Inferior parietal cortex (tissue), 1 donor: Measurements from ENCODE around the gene MUC6.

Experiments
- DNase-seq: peaks from one replicate; pipeline ENCODE4 v3.0.0-alpha.2; 2016; ENCODE audit errors: extremely low spot score

MUC6 gene

DNA sequence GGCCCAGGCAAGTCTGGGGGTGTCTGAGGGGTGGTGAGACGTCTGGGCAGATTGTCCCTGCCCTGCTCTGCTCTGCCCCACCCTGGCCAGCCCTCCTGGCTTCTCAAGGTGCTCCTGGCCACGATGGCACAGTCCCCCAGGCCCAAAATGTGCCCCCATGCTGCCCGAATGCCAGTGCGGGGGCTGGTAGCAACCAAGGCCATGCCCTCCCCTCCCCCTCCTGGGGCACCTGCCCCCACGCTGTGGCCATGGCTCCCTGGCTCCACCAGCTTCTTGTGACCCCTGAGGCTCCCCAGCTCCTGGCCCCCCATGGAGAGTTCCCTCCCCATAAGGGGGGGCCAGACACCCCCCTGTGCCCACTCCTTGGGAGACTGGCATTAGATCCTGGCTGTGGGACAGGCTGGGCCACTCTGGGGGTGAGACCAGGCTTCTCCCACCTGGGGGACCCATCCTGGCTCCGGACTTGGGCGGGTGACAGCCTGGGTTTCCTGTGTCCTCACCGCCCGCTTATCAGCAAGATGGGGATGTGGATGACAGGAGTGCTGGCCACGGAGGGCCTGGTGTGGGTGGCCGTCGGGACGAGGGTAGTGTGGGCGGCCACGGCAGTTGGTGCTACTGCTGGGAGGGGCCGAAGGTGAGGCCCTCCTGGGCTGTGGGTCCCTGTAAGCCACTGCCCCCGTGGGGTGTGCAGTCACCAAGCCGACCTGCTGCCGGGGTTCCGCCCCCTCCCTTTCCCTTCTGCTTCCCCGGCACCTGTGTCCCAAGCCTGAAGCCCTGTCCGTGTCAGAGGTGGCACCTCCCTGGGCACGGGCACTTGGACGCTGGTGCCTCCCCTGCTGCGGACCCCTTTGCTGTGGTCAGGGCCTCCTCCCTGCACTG is 15.9 kb upstream of the MUC6 start:
- no peak for DNase-seq

DNA sequence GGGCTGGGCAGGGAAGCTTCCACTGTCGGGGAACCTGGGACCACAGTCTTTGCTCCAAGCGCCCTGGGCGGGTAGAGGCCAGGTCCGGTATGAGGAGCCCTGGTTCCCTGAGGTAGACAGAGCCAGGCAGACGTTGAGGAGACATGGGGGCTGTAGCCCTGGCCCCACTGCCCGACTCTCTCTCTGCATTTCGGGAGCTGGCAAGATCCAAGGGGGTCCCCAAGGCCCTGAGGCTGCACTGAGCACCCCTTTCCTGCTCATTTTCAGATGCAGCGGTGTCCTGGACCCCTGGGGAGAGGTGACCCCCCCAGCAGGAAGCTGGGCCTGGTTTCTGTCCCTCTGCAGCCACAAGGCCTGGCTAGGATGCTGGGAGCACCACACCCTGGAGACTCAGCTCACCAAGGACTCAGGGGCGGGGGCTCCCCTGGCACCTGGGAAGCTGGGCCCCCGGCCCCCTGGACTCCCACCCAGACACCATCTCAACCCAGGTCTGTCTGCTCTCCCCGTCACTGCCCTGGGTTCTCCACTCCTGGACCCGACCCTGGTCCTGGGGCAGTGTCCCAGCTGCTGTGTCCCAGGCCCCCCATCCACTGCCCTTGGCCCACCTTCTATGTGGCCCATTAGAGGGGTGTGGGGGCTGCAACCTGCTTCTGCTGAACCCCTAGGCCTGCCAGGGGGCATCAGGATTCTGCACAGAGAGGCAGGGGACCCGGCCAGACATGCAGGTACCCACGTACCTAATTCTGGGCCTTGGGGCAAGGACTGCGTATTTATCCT is 15.0 kb upstream of the MUC6 start:
- DNase-seq = no peak

DNA sequence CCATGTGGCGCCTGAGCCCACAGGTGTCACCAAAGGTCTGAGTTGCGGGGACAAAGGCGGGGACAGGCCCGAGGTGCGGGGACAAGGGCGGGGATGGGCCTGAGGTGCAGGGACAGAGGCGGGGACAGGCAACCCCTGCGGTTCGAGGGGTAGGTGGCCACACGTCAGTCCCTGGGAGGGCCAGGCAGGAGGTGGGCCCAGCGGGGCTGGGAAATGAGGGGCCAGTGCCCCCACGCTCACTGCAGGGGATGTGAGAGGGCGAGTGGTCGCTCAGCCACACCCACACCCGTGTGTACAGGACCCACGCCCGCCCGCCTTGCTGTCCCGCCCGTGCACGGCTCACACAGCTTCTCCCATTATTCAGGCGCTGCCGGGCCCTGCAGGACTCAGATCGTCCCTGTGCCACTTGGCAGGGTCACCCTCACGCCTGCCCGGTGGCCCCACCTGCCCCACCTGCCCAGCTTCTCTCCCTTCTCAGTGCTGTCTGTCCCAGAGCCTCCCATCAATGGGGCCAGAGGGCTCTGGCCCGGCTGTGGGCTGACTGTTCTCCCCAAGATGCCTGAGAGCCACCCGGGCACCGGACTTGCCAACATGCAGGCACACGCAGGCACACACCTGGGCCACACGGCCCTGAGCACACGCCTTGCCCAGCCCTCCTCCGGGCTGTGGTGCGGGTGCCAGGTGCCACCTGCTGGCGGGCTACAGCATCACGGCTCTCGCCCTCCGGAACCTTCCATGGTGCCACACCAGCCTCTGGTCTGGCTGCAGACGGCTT is 14.2 kb upstream of the MUC6 start:
- peak; percentile 41 for DNase-seq

DNA sequence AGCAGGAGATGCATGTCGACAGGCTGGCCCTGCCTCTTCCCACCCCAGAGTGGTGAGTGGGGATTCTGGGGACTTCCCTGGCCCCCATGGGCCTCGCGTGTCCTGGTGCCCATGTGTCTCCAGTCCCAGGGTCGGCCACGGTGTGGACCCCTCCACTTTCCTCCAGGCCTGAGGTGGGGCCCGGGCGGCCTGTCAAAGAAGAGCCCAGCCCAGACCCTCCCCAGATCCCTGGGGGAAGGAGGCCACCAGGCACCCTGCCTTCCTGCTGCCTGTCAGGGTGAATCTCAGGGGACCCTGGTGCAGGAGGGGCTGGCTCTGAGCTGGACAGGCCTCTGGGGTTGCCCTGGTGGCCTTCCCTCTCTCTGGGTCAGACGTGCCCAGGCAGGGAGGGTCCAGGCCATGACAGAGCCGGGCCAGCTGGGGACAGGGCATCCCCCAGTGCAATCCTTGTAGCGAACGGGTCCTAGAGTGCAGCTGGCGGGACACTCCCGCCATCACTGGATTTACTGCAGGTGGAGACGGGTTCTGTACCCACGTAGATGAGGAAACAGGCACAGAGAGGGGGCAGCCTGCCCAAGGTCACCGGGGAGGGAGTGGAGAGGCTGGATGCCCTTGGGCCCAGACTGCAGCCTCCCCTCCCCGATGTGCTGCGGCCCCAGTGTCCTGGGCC is 13.5 kb upstream of the MUC6 start:
- DNase-seq = no peak

DNA sequence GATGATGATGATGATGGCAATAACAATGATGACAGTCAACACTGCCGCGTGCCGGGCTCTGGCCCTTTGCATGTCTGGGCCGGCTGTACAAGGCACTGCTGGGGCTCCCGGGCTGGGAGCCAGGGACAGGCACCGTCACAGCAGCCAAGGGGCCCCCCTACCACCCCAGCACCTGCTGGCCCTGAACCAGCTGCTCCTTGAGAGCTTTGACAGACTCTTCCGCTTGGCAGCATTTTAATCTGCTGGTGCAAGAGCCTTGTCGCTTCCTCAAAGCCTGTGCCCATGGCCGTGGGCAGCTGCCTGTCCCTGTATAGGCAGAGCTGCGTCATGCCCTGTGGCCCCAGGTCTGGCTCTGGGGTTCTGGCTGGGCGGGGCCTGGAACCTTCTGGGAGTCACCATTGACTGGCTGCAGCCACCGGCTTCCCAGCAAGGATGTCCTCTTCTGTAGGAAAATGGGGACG is 12.9 kb upstream of the MUC6 start:
- no peak for DNase-seq

DNA sequence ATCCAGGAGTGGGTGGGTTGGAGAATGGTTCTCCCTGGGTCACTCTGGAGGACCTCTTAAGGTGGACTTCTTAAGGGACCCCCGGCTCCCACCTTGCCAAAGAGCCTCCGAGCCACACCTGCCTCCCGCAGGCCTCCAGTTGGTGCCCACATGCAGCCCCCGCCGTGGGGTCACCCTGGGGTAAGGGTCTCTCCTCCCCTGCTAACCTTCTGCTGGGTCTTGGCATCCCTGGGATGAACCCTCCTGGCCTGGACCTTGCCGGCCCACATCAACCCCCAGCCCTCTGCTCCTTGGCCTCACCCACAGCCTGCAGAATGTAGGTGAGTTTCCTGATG is 12.5 kb upstream of the MUC6 start:
- DNase-seq = no peak

DNA sequence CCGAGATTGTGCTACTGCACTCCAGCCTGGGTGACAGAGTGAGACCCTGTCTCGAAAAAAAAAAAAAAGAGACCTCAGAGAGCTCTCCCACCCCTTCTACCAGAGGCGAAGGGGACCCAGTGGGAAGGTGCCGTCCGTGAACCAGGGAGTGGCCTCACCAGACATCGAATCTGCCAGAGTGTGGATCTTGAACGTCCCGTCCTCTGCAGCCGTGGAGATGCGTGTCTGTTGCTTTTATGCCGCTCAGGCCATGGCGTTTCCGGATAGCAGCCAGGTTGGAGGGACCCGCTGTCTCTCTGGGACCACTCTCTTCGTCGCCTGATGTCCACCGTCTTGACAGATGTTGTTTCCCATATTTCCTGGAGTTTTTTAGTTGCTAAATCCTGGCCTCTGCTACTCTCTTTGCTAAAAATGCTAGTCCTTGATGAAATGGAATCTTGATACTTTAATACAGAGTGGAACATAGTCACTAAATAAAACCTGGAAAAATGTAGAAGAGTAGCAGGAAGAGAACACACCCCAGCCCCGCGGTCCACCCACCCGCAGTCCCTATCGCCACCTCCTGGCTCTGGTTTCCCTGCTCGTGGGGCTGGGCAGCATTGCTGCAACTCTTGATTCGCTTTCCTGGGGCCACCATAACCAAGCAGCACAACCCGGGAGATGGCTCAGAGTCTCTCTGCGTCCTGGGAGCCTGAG is 12.0 kb upstream of the MUC6 start:
- no peak for DNase-seq

DNA sequence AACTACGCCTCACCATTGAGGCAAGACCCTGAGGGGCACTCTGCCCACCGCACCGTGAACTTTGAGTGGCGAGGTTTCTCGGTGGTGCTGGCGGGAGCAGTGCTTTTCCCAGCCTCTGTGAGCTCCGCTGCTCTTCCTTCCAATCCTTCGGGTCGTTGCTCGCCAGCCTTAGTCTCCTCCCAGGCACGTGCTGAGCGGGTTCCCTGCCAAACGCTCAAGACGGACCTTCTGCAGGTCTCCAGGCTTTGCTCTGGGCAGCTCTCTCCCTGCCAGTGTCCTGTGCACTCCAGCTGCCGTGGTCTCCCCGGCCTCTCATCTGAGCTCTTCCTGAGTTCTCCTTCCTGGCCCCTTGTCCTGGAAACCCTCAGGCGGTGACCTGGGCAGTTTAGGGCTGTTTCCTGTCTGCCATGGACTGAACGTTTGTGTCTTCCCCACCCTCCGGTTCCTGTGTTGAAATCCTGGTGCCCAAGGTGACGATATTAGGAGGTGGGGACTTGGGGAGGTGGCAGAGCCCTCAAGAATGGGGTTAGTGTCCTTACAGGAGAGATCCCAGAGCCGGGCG is 11.2 kb upstream of the MUC6 start:
- DNase-seq = no peak

DNA sequence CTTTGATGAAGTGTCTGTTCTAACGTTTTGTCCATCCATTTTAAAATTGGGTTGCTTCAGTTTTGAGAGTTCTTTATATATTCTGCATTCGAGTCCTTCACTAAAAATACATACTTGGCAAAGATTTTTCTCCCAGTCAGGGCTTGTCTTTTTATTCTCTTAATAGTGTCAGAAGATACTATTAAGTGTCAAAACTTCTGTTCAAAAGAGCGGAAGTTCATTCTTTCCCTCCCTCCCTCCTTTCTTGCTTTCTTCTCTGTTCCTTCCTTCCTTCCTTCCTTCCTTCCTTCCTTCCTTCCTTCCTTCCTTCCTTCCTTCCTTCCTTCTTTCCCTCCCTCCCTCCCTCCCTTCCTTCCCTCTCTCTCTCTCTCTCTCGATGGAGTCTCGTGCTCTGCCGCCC is 7.6 kb upstream of the MUC6 start:
- no peak for DNase-seq

DNA sequence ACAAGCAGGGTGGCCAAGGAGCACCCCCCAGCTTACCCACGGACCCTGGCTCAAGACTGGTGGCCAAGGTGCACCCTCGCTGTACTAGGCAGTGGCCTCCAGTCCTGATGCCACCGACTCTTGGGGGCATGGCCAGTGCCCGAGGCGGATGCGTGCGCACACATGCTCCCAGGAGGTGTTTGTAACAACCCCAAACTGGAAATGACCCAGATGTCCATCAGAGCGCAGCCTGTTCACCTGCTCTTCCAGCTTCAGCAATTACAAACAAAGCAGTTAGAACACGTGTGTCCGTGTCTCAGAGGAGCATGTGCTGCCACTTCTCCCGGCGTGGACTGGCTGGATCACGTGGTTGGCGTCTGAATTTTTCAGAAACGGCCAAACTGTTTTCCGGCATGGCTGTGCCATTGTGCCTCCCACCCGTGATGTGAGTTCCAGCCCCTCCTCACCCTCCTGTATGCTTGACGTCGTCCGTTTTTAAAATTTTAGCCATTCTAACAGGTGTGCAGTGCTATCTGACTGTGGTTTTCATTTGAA is 7.1 kb upstream of the MUC6 start:
- no peak for DNase-seq

DNA sequence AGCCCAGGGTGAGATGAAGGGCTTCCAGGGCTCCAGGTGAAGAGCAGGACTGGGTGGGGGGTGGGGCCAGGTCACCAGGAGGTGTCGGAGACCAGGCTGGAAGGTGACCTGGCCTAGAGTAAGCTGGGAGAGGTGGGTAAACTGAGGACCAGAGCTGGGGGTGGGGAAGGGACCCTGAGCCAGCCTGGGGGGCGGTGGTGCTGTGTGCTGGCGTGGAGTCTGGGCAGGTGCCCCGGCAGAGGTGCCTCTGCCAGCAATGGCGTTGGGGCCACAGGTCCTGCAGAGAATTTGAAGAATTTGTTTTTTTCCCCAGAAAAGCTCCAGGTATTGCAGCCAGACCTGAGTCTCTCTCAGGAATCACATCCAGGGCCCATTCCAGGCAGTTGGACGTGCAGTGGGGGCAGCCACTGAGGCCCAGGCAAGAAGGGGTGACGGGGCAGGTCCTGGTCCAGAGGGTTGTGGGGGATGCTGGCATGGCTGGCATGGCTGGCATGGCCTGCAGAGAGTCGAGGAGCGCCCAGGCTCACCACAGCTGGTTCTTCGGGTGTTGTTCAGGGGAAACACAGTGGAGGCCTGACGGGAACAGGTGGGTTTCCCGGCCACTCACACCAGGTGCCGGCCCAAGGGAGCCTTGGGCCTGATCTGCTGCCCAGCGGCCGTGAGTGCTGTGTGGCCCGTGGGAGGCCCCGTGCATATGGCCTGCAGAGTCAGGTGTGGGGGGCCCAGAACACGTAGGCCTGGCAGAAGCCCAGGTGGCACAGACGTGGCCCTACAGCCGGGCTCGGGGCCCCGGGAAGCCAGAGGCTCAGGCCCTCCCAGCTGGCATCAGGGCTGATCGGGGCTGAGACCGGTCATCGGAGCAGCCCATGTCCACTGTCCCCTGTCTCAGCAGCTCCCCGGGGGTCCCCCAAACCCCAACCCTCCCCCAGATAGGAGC is 6.4 kb upstream of the MUC6 start:
- DNase-seq = no peak

DNA sequence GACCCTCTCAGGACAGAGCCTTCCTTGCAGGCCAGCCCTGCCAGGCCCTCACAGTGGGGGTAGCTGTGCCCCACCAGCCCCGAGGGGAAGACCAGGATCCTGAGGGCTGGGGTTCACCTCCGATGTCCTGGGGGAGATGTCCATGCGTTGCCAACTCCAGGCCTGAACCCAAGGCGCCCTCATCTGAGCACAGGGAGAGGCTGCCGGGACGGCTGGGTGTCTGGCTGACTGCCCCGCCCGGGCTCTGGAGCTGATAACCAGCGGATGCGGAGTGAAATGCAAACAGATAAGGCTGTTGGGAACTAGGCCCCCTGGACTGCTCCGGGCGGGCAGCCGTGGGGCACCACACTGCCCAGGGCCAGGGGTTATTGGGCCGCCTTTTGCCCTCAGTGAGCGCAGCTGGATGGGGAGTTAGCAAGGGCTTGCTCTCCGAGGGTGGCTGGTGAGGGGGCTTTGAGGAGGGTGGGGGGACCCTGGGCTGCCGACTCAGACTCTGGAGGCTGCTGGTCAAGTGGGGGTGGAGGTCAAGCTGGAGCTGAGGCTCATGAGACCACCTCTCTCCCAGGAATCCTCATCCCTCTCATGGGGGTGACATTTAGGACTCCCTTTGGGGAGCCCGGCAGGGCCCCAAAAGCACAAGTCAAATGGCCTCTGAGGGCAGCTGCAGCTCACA is 5.6 kb upstream of the MUC6 start:
- no peak for DNase-seq

DNA sequence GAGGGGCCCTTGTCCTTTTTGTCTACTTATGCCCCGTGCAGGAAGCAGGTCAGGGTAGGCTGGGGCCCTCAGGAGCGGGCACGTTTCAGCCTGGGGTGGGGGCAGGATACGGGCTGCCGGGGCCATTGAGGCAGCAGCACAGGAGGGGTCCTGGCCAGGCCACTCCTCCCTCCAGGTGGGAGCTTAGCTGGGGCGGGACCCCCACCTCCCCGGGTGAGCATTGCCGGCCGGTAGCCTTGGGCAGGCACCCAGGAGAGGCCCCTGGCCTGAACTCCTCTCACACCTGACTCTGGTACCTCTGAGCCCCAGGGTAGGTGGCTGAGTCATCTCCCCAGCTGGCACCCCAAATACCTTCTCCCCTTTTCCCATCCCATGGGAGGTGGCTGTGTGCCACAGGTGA is 5.0 kb upstream of the MUC6 start:
- no peak for DNase-seq

DNA sequence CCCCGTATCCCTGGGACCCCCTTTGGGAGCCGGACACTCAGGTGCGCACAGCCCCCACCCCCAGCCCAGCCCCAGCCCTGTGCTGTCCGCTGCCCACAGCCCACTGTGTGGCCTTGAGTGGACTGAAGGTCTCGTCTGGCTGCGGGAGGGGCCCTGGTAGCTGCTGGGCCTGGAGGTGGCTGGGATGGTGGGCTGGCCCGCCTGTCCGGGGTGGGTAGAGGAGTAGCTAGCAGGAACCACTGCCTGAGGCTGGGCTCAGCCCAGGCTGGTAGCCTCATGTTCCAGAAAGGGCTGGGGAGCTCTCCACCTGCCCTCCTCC is 4.6 kb upstream of the MUC6 start:
- DNase-seq = no peak

DNA sequence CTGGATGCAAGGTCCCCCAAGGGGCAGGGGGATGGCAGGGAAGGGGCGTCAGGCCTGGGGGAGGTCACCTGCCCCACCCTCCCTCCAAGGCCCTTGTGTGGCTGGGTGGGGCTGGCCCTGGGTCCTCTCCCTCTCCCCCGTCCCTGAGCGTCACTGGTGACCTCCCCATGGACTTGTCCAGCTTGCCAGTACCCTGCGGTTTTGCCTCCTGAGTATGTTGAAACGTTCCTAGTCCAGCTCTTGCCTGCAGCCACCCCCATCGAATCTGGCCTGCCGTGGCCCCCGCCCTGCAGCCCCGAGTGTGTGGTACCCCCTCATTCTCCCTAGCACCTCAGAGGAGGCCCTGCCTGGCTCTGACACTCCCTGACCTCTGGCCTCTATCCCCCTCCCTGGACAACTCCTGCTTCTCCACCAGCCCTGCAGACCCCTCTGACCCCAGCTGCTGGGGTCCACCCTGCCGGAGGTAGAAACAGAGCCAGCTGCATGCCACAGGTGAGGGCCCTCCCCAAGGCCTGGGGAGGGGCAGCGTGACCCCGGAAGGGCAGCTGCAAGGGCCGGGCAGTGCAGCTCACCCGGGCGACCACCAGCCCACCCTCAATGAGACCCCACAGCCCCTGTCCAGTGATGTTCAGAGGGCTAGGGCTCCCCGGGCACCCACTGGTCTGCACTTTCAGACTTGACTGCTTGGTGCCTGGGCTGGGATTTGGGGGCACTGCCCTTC is 4.1 kb upstream of the MUC6 start:
- no peak for DNase-seq

DNA sequence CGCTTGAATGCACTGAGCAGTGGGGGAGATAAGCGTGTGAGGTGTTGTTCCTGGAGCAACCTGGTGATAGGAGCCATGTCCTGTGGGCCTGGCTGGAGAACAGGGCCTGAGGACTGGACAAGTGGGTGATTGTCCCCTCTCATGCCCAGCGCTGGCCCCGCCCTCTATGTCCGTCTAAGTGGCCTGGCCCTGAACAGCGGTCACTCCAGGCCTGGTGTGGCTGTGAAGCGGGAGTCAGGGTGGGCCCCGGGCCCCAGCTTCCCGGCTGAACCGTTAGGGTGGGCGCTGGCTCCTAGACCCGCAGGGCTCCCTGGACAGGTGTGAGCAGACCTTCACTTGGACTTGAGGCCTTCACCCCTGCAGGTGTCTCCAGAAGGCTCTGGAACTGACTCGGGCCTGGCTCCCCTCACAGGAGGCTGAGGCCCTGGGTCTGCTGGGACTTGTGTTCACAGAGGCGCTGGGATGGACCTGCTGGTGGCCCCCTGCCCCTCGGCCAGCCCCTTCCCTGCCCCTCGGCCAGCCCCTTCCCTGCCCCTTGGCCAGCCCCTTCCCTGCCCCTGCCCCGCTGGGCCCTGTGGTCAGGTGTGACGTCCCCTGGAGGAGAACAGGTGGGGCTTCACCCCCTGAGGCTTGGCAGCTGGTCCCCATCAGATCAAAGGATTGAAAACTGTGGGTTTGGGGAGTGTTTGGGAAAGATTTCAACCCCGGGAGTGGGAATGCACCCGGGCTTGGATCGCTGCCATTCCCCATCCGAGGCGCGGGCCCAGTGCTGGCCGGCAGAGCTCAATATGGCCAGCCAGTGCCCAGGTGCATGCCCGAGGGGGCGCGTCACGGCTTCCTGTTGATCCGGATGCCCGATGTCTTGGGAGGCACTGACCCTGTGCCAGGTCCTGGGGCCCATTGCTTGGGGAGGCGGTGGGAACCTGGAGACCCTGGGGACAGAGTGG is 3.2 kb upstream of the MUC6 start:
- no peak for DNase-seq

DNA sequence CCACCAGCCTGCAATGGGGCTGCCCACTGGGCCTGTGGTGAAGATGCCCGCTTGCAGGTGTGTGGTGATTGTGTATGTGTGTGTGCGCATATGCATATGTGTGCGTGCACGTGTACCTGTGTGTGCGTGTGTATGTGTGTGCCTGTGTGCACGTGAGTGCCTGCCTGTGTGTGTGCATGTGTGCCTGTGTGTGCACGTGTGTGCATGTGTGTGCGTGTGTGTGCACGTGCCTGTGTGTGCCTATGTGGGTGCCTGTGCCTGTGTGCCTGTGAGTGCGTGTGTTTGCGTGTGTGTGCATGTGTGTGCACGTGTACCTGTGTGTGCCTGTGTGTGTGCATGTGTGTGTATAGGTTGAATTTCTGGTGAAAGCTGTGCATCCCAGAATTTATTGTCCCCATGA is 2.4 kb upstream of the MUC6 start:
- no peak for DNase-seq
